HCT116 (cell line): Measurements from ENCODE around the gene NAA80. TPM values are rescaled to one million over a fixed set of nuclear protein-coding genes. Genes with fewer than 3 reads are reported as not detected.

Experiments used
- ATAC-seq: fragments of 200-7000 bp; cut with Tn5 transposase; 2 replicates; pipeline ENCODE4 v1.9.1; 2020; ENCODE audit warnings: mild to moderate bottlenecking, moderate library complexity
- BruUV-seq: library from RNA; stranded (reverse); fragments of 400-500 nt; replicated peaks from 2 replicates; lab custom pipeline; 2021; lab: Mats Ljungman, UMichigan
- CTCF ChIA-PET: fragments of 300-600 bp; sonication (Branson Sonifier 250); formaldehyde crosslinking; loops from one replicate; lab custom pipeline; 2021; ENCODE audit warnings: antibody characterized with exemption; lab: Charles Lee
- POLR2A ChIA-PET: fragments of 300-600, 350-600 bp; sonication (Branson Sonifier 250); formaldehyde crosslinking; loops from one replicate; lab custom pipeline; 2021; ENCODE audit warnings: antibody characterized with exemption; lab: Charles Lee
- RAD21 ChIA-PET, 2 experiments: fragments of 300-600 bp; sonication (Branson Sonifier 250); formaldehyde crosslinking; loops; one replicate each; lab custom pipeline; 2023; ENCODE audit warnings: low total read pairs in 2 of 2; ENCODE audit not compliant: uncharacterized antibody in 2 of 2, unreplicated experiment in 2 of 2, low non-redundant PET in 1 of 2; lab: Charles Lee
- DNase-seq: peaks from one replicate; pipeline ENCODE4 v3.0.0-alpha.2; 2010; ENCODE audit warnings: low read depth, low spot score
- H2AFZ ChIP-seq: fragments of 200-600 bp; shearing (Covaris generic), sonication (generic); 2 replicates; pipeline ENCODE4 v1.6.1; 2017; ENCODE audit warnings: low read depth, mixed run types, mixed read lengths, antibody characterized with exemption, low read length; ENCODE audit not compliant: poor library complexity, severe bottlenecking
- H3K27ac ChIP-seq: 2 replicates; pipeline ENCODE4 v1.5.1; 2012; ENCODE audit warnings: low read depth, low read length
- H3K27me3 ChIP-seq: fragments of 200-600 bp; sonication (generic); 2 replicates; pipeline ENCODE4 v1.6.1; 2016; ENCODE audit warnings: mixed run types, low read length, mixed read lengths; ENCODE audit not compliant: insufficient read depth
- H3K36me3 ChIP-seq, 2 experiments: fragments of 200-500 bp in 1 of 2; fragments of 200-600 bp in 1 of 2; sonication (Bioruptor generic) in 1 of 2; sonication (generic) in 1 of 2; 2 replicates each; pipeline versions ENCODE4 v1.5.1 to v1.6.1; 2014 to 2016; ENCODE audit warnings: low read length in 2 of 2, inconsistent platforms in 1 of 2, mixed read lengths in 1 of 2, mixed run types in 1 of 2; ENCODE audit not compliant: insufficient read depth in 2 of 2, control insufficient read depth in 1 of 2
- H3K4me1 ChIP-seq, 2 experiments: fragments of 200-600 bp in 1 of 2; sonication (generic) in 1 of 2; 2 replicates each; pipeline versions ENCODE4 v1.5.1 to v1.6.1; 2012 to 2017; ENCODE audit warnings: low read length in 2 of 2, inconsistent platforms in 1 of 2, mild to moderate bottlenecking in 1 of 2, mixed read lengths in 1 of 2, mixed run types in 1 of 2, moderate library complexity in 1 of 2; ENCODE audit not compliant: insufficient read depth in 2 of 2, control insufficient read depth in 1 of 2
- H3K4me2 ChIP-seq: fragments of 200-600 bp; sonication (generic); 2 replicates; pipeline ENCODE4 v1.6.1; 2017; ENCODE audit warnings: mixed run types, low read length, mixed read lengths
- H3K4me3 ChIP-seq, 2 experiments: fragments of 200-600 bp in 1 of 2; sonication (generic) in 1 of 2; replicated peaks in 1 of 2; 2 replicates each; pipeline ENCODE4 v1.5.1; 2011 to 2016; ENCODE audit warnings: low read length in 2 of 2, control low read depth in 1 of 2, low read depth in 1 of 2, mild to moderate bottlenecking in 1 of 2, mixed read lengths in 1 of 2, mixed run types in 1 of 2
- H3K79me2 ChIP-seq: fragments of 200-600 bp; sonication (generic); 2 replicates; pipeline ENCODE4 v1.6.1; 2017; ENCODE audit warnings: mild to moderate bottlenecking, mixed run types, low read length, moderate library complexity, mixed read lengths; ENCODE audit not compliant: insufficient read depth
- H3K9ac ChIP-seq: fragments of 200-600 bp; sonication (generic); 2 replicates; pipeline ENCODE4 v1.6.1; 2016; ENCODE audit warnings: low read length, mixed read lengths
- H3K9me2 ChIP-seq: fragments of 200-600 bp; sonication (generic), shearing (Covaris generic); 2 replicates; pipeline ENCODE4 v1.6.1; 2017; ENCODE audit warnings: mixed run types, mild to moderate bottlenecking, moderate library complexity; ENCODE audit not compliant: insufficient read depth
- H3K9me3 ChIP-seq, 2 experiments: fragments of 200-500 bp in 1 of 2; fragments of 200-600 bp in 1 of 2; sonication (Bioruptor generic) in 1 of 2; sonication (generic) in 1 of 2; 2 replicates each; pipeline ENCODE4 v1.6.1; 2014 to 2017; ENCODE audit warnings: low read length in 2 of 2, mixed read lengths in 2 of 2, inconsistent platforms in 1 of 2, low read depth in 1 of 2, mild to moderate bottlenecking in 1 of 2, mixed run types in 1 of 2, moderate library complexity in 1 of 2; ENCODE audit not compliant: control insufficient read depth in 1 of 2, insufficient read depth in 1 of 2
- H4K20me1 ChIP-seq: fragments of 200-600 bp; sonication (generic), shearing (Covaris generic); 2 replicates; pipeline ENCODE4 v1.6.1; 2017; ENCODE audit warnings: mixed run types, mild to moderate bottlenecking, moderate library complexity; ENCODE audit not compliant: insufficient read depth
- CBX3 ChIP-seq: IDR thresholded peaks from 2 replicates; pipeline ENCODE4 v1.6.1; 2012; ENCODE audit warnings: low read depth
- ELF1 ChIP-seq: IDR thresholded peaks from 2 replicates; pipeline ENCODE4 v1.6.1; 2012; ENCODE audit warnings: low read depth, borderline replicate concordance
- RAD21 ChIP-seq: IDR thresholded peaks from 2 replicates; pipeline ENCODE4 v1.6.1; 2012; ENCODE audit warnings: low read depth, mild to moderate bottlenecking
- TCF7L2 ChIP-seq: IDR thresholded peaks from 2 replicates; pipeline ENCODE4 v1.7.0; 2011; ENCODE audit warnings: borderline replicate concordance, inconsistent platforms; ENCODE audit not compliant: insufficient read depth, insufficient read length; ENCODE audit errors: extremely low read depth
- intact Hi-C: fragments of 100-400 bp; cut with micrococcal nuclease; formaldehyde crosslinking; loops from 2 replicates; pipeline ENCODE4 v1.10.0; 2022
- total RNA-seq: library from RNA; stranded (reverse); gene quantifications from one replicate; pipeline ENCODE4 v1.2.1, GENCODE V29; 2021; ENCODE audit not compliant: unreplicated experiment
- TF ChIP-seq, protein P1 (sequence below): IDR thresholded peaks from 2 replicates; pipeline ENCODE4 v1.6.1; 2011; ENCODE audit warnings: mild to moderate bottlenecking, low read length, moderate library complexity; ENCODE audit not compliant: insufficient replicate concordance; ENCODE audit errors: extremely low read depth
- TF ChIP-seq, protein P2 (sequence below): IDR thresholded peaks from 2 replicates; pipeline ENCODE4 v1.6.1; 2012

The NAA80 gene
- total RNA-seq, 1 experiment from 2014 or later: 21.3 TPM

DNA sequence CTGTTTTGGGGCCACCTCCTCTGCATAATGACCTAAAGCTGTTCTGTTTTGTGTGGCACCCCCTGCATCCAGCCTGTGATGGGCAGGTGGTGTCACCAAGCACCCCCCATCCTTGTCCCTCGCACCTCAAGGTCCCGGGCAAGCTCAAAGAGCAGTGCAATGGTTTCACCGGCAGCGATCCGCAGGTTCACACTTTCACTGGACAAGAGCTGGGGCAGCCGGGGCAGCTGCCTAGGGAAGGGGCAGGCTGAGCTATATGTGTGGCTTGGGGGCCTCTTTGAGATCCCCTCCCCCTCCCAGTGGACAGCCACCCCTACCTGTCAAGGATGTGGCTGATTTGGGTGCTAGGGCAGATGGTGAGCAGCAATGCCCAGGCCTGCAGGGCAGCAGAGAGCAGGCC, 10.1 kb downstream of the NAA80 start:
- H2AFZ ChIP-seq: no peak overlapping the region
- H3K36me3 ChIP-seq: peaks cover 23 to 45% of the 10 kb centered on the region in 2 experiments
- BruUV-seq: no TSS peak
- H3K4me1 ChIP-seq: peaks cover 11 to 17% of the 10 kb centered on the region in 2 experiments
- DNase-seq (no peak), ATAC-seq (no peak)
- TF ChIP-seq CBX3 (no peak), ELF1 (no peak), TCF7L2 (no peak), RAD21 (no peak)
- TF ChIP-seq, protein P1, sequence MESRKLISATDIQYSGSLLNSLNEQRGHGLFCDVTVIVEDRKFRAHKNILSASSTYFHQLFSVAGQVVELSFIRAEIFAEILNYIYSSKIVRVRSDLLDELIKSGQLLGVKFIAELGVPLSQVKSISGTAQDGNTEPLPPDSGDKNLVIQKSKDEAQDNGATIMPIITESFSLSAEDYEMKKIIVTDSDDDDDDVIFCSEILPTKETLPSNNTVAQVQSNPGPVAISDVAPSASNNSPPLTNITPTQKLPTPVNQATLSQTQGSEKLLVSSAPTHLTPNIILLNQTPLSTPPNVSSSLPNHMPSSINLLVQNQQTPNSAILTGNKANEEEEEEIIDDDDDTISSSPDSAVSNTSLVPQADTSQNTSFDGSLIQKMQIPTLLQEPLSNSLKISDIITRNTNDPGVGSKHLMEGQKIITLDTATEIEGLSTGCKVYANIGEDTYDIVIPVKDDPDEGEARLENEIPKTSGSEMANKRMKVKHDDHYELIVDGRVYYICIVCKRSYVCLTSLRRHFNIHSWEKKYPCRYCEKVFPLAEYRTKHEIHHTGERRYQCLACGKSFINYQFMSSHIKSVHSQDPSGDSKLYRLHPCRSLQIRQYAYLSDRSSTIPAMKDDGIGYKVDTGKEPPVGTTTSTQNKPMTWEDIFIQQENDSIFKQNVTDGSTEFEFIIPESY: no peak
- TF ChIP-seq, protein P2, sequence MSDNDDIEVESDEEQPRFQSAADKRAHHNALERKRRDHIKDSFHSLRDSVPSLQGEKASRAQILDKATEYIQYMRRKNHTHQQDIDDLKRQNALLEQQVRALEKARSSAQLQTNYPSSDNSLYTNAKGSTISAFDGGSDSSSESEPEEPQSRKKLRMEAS: no peak
- H3K27me3 ChIP-seq: no peaks in the 10 kb centered on the region
- peaks cover 42% of the 10 kb centered on the region for H3K79me2 ChIP-seq
- H3K9me2 ChIP-seq: no peaks in the 10 kb centered on the region
- H3K27ac ChIP-seq: no peak overlapping the region
- ChIA-PET RAD21 (interaction anchor here in 1 of 2 experiments (0.6 kb wide), 1 partner anchor 14 kb away, joined by 3 read pairs; no protein-coding TSS in a partner anchor), POLR2A (interaction anchor here (1.2 kb wide), 1 partner anchor 56 kb away, joined by 3 read pairs; no protein-coding TSS in a partner anchor), CTCF (no interaction called here)
- H4K20me1 ChIP-seq: no peaks in the 10 kb centered on the region
- intact Hi-C loops: no loop called here
- H3K4me3 ChIP-seq: no peak overlapping the region
- no peak overlapping the region for H3K4me2 ChIP-seq
- H3K9me3 ChIP-seq: no peaks in the 10 kb centered on the region
- H3K9ac ChIP-seq: no peak overlapping the region
